ENCODE data around the gene GAGE12E. TPM values are rescaled to one million over a fixed set of nuclear protein-coding genes. Genes with fewer than 3 reads are reported as not detected.
"Not testable (repeated sequence)": the region's sequence is repeated elsewhere in the genome, so short reads cannot be mapped to it uniquely, and the experiment has no call there.

GAGE12E gene
- total and polyA plus RNA-seq, 2 of the 13 experiments (the other 11 are each of a cell fraction or from before 2014, with no cell fraction given) = not detected

DNA sequence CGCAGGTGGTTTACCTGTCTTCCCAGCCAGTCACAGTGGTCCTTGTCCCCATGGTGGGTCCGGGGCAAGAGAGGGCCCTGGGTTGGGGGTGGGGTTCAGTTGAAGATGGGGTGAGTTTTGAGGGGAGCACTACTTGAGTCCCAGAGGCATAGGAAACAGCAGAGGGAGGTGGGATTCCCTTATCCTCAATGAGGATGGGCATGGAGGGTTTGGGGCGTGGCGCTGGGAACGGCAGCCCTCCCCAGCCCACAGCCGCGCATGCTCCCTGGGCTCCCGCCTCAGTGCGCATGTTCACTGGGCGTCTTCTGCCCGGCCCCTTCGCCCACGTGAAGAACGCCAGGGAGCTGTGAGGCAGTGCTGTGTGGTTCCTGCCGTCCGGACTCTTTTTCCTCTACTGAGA, 38.1 kb downstream of the GAGE12E start, which contains the start of gene GAGE2A:
TSS of gene GAGE2A (plus strand) at position 301 of the 400 bp plus-strand sequence. CDS start 1,155 bp downstream, outside the sequence.
- H3K79me2 ChIP-seq (ENCODE audit: insufficient read depth, low read length); POLR2A ChIA-PET; H3K27me3 ChIP-seq (ENCODE audit: control insufficient read depth in 1 of 2, insufficient read depth in 2 of 2, low read length in 2 of 2); CTCF ChIA-PET (ENCODE audit: low intra/inter-chr PET ratio, low total read pairs); H3K4me2 ChIP-seq (ENCODE audit: low read depth, low read length); H3K9me3 ChIP-seq (ENCODE audit: low read length); intact Hi-C loops (cut with micrococcal nuclease; ENCODE audit: unreplicated experiment); in situ Hi-C loops (cut with HindIII; ENCODE audit: extremely low pct_ligation_motif_present, low pct_unique_long_range_greater_than_20kb); H4K20me1 ChIP-seq (ENCODE audit: insufficient read depth, low read length); H2AFZ ChIP-seq (ENCODE audit: low read length); H3K9ac ChIP-seq (ENCODE audit: insufficient read depth, low read depth, low read length); BruUV-seq (replicated peaks); ATAC-seq; H3K36me3 ChIP-seq (replicated peaks in 1 of 2; ENCODE audit: control insufficient read depth in 1 of 2, insufficient read depth in 2 of 2, low read length in 2 of 2); H3K4me1 ChIP-seq (ENCODE audit: insufficient read depth, low read length); H3K27ac ChIP-seq (ENCODE audit: extremely low read length, insufficient read depth, low read length); FAIRE-seq; DNase-seq (ENCODE audit: low spot score); H3K4me3 ChIP-seq (replicated peaks in 1 of 3; ENCODE audit: insufficient read depth in 1 of 3, low read depth in 2 of 3, low read length in 3 of 3): not testable (repeated sequence)
- no CpG with 5 or more reads among the region's 16 CpGs for WGBS (ENCODE audit: low lambda C conversion rate)

- ATAC-seq; H3K36me3 ChIP-seq (replicated peaks in 1 of 2; ENCODE audit: control insufficient read depth in 1 of 2, insufficient read depth in 2 of 2, low read length in 2 of 2); intact Hi-C loops (cut with micrococcal nuclease; ENCODE audit: unreplicated experiment); H3K4me1 ChIP-seq (ENCODE audit: insufficient read depth, low read length); POLR2A ChIA-PET; H2AFZ ChIP-seq (ENCODE audit: low read length); H3K9me3 ChIP-seq (ENCODE audit: low read length); H3K27me3 ChIP-seq (ENCODE audit: control insufficient read depth in 1 of 2, insufficient read depth in 2 of 2, low read length in 2 of 2); FAIRE-seq; H3K27ac ChIP-seq (ENCODE audit: extremely low read length, insufficient read depth, low read length); CTCF ChIA-PET (ENCODE audit: low intra/inter-chr PET ratio, low total read pairs); in situ Hi-C loops (cut with HindIII; ENCODE audit: extremely low pct_ligation_motif_present, low pct_unique_long_range_greater_than_20kb); H3K9ac ChIP-seq (ENCODE audit: insufficient read depth, low read depth, low read length); H3K79me2 ChIP-seq (ENCODE audit: insufficient read depth, low read length); BruUV-seq (replicated peaks); H4K20me1 ChIP-seq (ENCODE audit: insufficient read depth, low read length); H3K4me3 ChIP-seq (replicated peaks in 1 of 3; ENCODE audit: insufficient read depth in 1 of 3, low read depth in 2 of 3, low read length in 3 of 3); H3K4me2 ChIP-seq (ENCODE audit: low read depth, low read length); DNase-seq (ENCODE audit: low spot score): not testable (repeated sequence)
- WGBS (ENCODE audit: low lambda C conversion rate) = 69% methylated on average over 32 of the region's 37 CpGs
Observed at GRCh38 chrX:49589769-49590478, 38.8 kb downstream of the GAGE12E start.

DNA sequence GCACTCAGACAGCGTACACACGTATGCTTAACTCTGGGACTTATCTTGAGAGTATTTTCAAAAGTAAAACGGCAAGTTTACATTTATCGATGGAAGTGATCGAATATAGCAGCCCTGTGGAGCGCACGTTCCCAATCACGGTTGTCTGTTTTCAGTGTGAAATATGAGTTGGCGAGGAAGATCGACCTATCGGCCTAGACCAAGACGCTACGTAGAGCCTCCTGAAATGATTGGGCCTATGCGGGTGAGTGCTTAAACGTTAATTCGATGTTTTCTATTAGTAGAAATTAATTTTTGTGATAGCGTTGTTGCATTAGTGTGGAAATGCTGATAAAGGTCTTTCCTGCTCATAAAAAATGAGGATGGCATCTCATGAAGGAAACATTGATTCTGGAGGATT, 39.4 kb downstream of the GAGE12E start:
- H3K4me1 ChIP-seq (ENCODE audit: insufficient read depth, low read length); H3K36me3 ChIP-seq (replicated peaks in 1 of 2; ENCODE audit: control insufficient read depth in 1 of 2, insufficient read depth in 2 of 2, low read length in 2 of 2); CTCF ChIA-PET (ENCODE audit: low intra/inter-chr PET ratio, low total read pairs); H3K27ac ChIP-seq (ENCODE audit: extremely low read length, insufficient read depth, low read length); H4K20me1 ChIP-seq (ENCODE audit: insufficient read depth, low read length); POLR2A ChIA-PET; H3K4me2 ChIP-seq (ENCODE audit: low read depth, low read length); BruUV-seq (replicated peaks); H3K27me3 ChIP-seq (ENCODE audit: control insufficient read depth in 1 of 2, insufficient read depth in 2 of 2, low read length in 2 of 2); H3K4me3 ChIP-seq (replicated peaks in 1 of 3; ENCODE audit: insufficient read depth in 1 of 3, low read depth in 2 of 3, low read length in 3 of 3); H3K9me3 ChIP-seq (ENCODE audit: low read length); H2AFZ ChIP-seq (ENCODE audit: low read length); FAIRE-seq; in situ Hi-C loops (cut with HindIII; ENCODE audit: extremely low pct_ligation_motif_present, low pct_unique_long_range_greater_than_20kb); intact Hi-C loops (cut with micrococcal nuclease; ENCODE audit: unreplicated experiment); H3K79me2 ChIP-seq (ENCODE audit: insufficient read depth, low read length); DNase-seq (ENCODE audit: low spot score); ATAC-seq; H3K9ac ChIP-seq (ENCODE audit: insufficient read depth, low read depth, low read length): not testable (repeated sequence)
- 70% methylated on average over 13 of the region's 17 CpGs for WGBS (ENCODE audit: low lambda C conversion rate)

DNA sequence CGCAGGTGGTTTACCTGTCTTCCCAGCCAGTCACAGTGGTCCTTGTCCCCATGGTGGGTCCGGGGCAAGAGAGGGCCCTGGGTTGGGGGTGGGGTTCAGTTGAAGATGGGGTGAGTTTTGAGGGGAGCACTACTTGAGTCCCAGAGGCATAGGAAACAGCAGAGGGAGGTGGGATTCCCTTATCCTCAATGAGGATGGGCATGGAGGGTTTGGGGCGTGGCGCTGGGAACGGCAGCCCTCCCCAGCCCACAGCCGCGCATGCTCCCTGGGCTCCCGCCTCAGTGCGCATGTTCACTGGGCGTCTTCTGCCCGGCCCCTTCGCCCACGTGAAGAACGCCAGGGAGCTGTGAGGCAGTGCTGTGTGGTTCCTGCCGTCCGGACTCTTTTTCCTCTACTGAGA, 47.6 kb downstream of the GAGE12E start, which contains the start of gene GAGE1:
TSS of gene GAGE1 (plus strand) at position 301 of the 400 bp plus-strand sequence. CDS start 1,155 bp downstream, outside the sequence.
- POLR2A ChIA-PET; H3K27ac ChIP-seq (ENCODE audit: extremely low read length, insufficient read depth, low read length); H2AFZ ChIP-seq (ENCODE audit: low read length); ATAC-seq; H3K9me3 ChIP-seq (ENCODE audit: low read length); FAIRE-seq; intact Hi-C loops (cut with micrococcal nuclease; ENCODE audit: unreplicated experiment); H3K9ac ChIP-seq (ENCODE audit: insufficient read depth, low read depth, low read length); H3K27me3 ChIP-seq (ENCODE audit: control insufficient read depth in 1 of 2, insufficient read depth in 2 of 2, low read length in 2 of 2); CTCF ChIA-PET (ENCODE audit: low intra/inter-chr PET ratio, low total read pairs); H4K20me1 ChIP-seq (ENCODE audit: insufficient read depth, low read length); BruUV-seq (replicated peaks); DNase-seq (ENCODE audit: low spot score); H3K79me2 ChIP-seq (ENCODE audit: insufficient read depth, low read length); H3K4me3 ChIP-seq (replicated peaks in 1 of 3; ENCODE audit: insufficient read depth in 1 of 3, low read depth in 2 of 3, low read length in 3 of 3); H3K4me2 ChIP-seq (ENCODE audit: low read depth, low read length); H3K36me3 ChIP-seq (replicated peaks in 1 of 2; ENCODE audit: control insufficient read depth in 1 of 2, insufficient read depth in 2 of 2, low read length in 2 of 2); H3K4me1 ChIP-seq (ENCODE audit: insufficient read depth, low read length); in situ Hi-C loops (cut with HindIII; ENCODE audit: extremely low pct_ligation_motif_present, low pct_unique_long_range_greater_than_20kb): not testable (repeated sequence)
- WGBS (ENCODE audit: low lambda C conversion rate) = no CpG with 5 or more reads among the region's 16 CpGs
